ENCODE data around the gene ROR2. TPM values are rescaled to one million over a fixed set of nuclear protein-coding genes. Genes with fewer than 3 reads are reported as not detected.

ROR2 gene
- polyA plus RNA-seq, 3 donors, result not detected

GRCh38 chr9:91868732-91869391 is 81.2 kb downstream of the ROR2 start:
- 85% methylated on average over 3 of the region's 5 CpGs for WGBS (ENCODE audit: insufficient coverage)
- H3K79me2 ChIP-seq (ENCODE audit: insufficient read depth, low read length), result no peaks in the 10 kb centered on the region
- H4K20me1 ChIP-seq (ENCODE audit: insufficient read depth, low read length), result no peaks in the 10 kb centered on the region

GRCh38 chr9:91867740-91868139 is 82.3 kb downstream of the ROR2 start:
- Histone ChIP-seq H2AFZ (ENCODE audit: insufficient read depth, low read depth, low read length, poor library complexity, severe bottlenecking) (no peak overlapping the region), H3K4me3 (replicated peaks in 1 of 3; ENCODE audit: low read depth in 2 of 3, low read length in 3 of 3) (no peak overlapping the region), H3K9me3 (replicated peaks in 1 of 2; ENCODE audit: control insufficient read depth in 1 of 2, insufficient read depth in 1 of 2, low read length in 2 of 2) (no peaks in the 10 kb centered on the region), H3K27ac (ENCODE audit: low read depth in 1 of 2, low read length in 2 of 2) (no peak overlapping the region), H3K4me1 (ENCODE audit: control insufficient read depth in 1 of 2, insufficient read depth in 2 of 2, low read length in 2 of 2) (no peaks in the 10 kb centered on the region), H3K36me3 (replicated peaks in 1 of 2; ENCODE audit: control insufficient read depth in 1 of 2, insufficient read depth in 2 of 2, low read length in 2 of 2) (no peaks in the 10 kb centered on the region), H3K9ac (ENCODE audit: insufficient read depth, low read length, poor library complexity, severe bottlenecking) (no peak overlapping the region), H3K4me2 (replicated peaks; ENCODE audit: extremely low read depth, low read length, poor library complexity, severe bottlenecking) (no peak overlapping the region), H3K27me3 (ENCODE audit: control insufficient read depth in 2 of 2, insufficient read depth in 2 of 2, low read length in 2 of 2) (no peaks in the 10 kb centered on the region), H3K79me2 (ENCODE audit: insufficient read depth, low read length) (no peaks in the 10 kb centered on the region), H4K20me1 (ENCODE audit: insufficient read depth, low read length) (no peaks in the 10 kb centered on the region)
- WGBS (ENCODE audit: insufficient coverage), result 86% methylated on average over 1 of the region's 6 CpGs
- no peaks in the 10 kb centered on the region for H3K36me3 Mint-ChIP-seq
- H3K4me1 Mint-ChIP-seq, result no peaks in the 10 kb centered on the region
- H3K27me3 Mint-ChIP-seq (ENCODE audit: low read depth in 3 of 3), result peaks cover 8 to 11% (median 11%) of the 10 kb centered on the region in 3 donors
- H3K4me3 Mint-ChIP-seq, result no peak overlapping the region
- intact Hi-C loops (cut with micrococcal nuclease), result no loop called here
- H3K27ac Mint-ChIP-seq, result no peak overlapping the region
- no peaks in the 10 kb centered on the region for H3K9me3 Mint-ChIP-seq
- no peak for TF ChIP-seq CTCF (IDR thresholded peaks at IDR 0.05)
- no peak for DNase-seq

More at GRCh38 chr9:91868732-91869391, 81.2 kb downstream of the ROR2 start:
- Histone ChIP-seq H2AFZ (ENCODE audit: insufficient read depth, low read depth, low read length, poor library complexity, severe bottlenecking) (no peak overlapping the region), H3K4me3 (replicated peaks in 1 of 3; ENCODE audit: low read depth in 2 of 3, low read length in 3 of 3) (no peak overlapping the region), H3K27ac (ENCODE audit: low read depth in 1 of 2, low read length in 2 of 2) (no peak overlapping the region), H3K4me2 (replicated peaks; ENCODE audit: extremely low read depth, low read length, poor library complexity, severe bottlenecking) (no peak overlapping the region), H3K36me3 (replicated peaks in 1 of 2; ENCODE audit: control insufficient read depth in 1 of 2, insufficient read depth in 2 of 2, low read length in 2 of 2) (no peaks in the 10 kb centered on the region), H3K27me3 (ENCODE audit: control insufficient read depth in 2 of 2, insufficient read depth in 2 of 2, low read length in 2 of 2) (no peaks in the 10 kb centered on the region), H3K9me3 (replicated peaks in 1 of 2; ENCODE audit: control insufficient read depth in 1 of 2, insufficient read depth in 1 of 2, low read length in 2 of 2) (no peaks in the 10 kb centered on the region), H3K4me1 (ENCODE audit: control insufficient read depth in 1 of 2, insufficient read depth in 2 of 2, low read length in 2 of 2) (no peaks in the 10 kb centered on the region), H3K9ac (ENCODE audit: insufficient read depth, low read length, poor library complexity, severe bottlenecking) (no peak overlapping the region)
- H3K4me1 Mint-ChIP-seq, result no peaks in the 10 kb centered on the region
- H3K4me3 Mint-ChIP-seq, result no peak overlapping the region
- no peaks in the 10 kb centered on the region for H3K36me3 Mint-ChIP-seq
- intact Hi-C loops (cut with micrococcal nuclease), result no loop called here
- no peak overlapping the region for H3K27ac Mint-ChIP-seq
- peaks cover 0 to under 1% (median 0%) of the 10 kb centered on the region in 7 donors for H3K9me3 Mint-ChIP-seq
- peaks cover 6 to 11% (median 11%) of the 10 kb centered on the region in 3 donors for H3K27me3 Mint-ChIP-seq (ENCODE audit: low read depth in 3 of 3)
- TF ChIP-seq CTCF (IDR thresholded peaks at IDR 0.05), result no peak
- no peak for DNase-seq
